Measurements from ENCODE around the gene GPT2.

GPT2 gene

DNA sequence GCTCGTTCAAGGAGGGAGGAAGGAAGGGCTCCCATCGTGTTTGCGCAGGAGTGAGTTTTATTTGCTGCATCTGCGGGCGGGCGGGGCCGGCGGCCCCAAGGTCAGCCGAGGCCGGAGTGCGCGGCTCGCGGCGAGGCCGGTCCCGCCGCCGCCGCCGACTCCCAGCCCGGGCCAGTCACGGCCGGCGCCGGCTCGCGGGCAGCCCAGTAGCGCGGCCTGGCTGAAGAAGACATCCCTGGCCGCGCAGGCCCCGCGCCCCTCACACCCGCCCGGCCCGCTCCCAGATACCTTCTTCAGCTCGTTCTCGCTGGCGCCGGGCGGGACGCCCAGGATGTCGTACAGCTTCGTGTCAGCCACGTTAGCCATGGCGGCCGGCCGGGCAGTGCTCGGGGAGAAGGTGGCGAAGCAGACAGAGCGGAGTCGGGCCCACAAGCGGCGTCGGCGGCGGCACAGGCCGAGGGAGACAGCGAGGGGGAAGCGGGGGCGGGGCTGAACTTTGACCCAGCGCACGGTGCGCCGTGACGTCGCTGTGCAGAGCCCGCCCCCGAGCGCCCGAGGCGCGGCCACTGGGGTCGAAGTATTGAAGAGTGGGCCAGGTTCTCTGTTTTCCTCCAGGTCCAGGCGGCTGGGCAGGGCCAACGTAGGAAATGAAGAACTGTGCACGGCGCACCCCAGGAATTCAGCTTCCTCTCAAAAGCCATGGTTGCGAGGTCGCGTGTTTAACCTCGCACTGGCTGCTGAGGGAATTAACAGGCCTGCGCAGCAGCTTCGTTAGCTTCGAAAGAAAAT, 89.2 kb downstream of the GPT2 start, which contains the start of gene DNAJA2:
DNAJA2 (minus strand) TSS at position 468 of the 789 bp plus-strand sequence; CDS start at position 366, 102 bp downstream.
- DNase-seq, result peak; percentile 91

DNA sequence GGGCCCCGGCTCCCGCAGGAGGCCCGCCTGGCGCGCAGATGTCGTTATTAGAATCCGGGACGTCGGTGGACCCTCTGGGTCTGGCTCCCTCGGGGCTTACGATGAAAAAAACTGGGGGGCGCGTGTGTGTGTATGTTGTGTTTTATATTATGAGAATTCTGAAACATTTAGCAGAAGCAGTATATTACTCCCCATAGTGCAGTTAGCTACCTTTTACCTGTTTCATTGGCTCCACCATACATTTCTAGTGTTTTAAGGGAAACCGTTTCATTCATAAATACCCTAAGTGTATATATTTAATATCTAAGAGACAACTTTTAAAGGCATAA, 89.8 kb downstream of the GPT2 start:
- no peak for DNase-seq

DNA sequence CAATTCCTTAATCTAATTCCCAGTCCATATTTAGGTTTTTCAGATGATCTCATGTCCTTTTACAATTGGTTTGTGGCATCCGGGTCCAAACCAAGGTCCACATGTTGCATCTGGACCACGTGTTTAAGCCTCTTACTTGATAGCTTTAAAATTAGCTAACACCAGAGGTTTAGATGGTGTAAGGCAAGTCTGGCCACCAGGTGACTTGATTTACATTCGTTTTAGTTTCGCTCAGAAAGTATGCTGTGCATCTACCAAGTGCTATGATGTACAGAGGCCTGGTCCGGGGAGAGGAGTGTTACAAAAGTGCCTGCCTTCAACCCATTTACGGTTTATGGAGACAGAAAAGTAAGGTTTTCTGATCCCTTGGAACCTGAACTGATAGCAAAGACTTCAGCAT, 90.2 kb downstream of the GPT2 start:
- DNase-seq, result peak; percentile 23 to 55

DNA sequence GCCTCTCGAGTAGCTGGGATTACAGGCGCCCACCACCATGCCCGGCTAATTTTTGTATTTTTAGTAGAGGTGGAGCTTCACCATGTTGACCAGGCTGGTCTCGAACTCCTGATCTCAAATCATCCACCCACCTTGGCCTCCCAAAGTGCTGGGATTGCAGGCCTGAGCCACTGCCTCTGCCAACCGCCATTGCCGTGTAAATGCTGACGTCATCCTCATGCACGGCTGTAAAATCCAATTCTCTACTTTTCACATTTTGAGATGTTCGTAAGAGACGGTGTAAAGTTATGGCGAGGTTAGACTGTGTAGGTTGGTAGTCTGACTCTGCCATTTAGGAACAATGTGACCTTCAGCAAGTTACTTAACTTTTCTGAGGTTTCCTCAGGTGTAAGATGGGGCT, 91.0 kb downstream of the GPT2 start:
- DNase-seq, result no peak

DNA sequence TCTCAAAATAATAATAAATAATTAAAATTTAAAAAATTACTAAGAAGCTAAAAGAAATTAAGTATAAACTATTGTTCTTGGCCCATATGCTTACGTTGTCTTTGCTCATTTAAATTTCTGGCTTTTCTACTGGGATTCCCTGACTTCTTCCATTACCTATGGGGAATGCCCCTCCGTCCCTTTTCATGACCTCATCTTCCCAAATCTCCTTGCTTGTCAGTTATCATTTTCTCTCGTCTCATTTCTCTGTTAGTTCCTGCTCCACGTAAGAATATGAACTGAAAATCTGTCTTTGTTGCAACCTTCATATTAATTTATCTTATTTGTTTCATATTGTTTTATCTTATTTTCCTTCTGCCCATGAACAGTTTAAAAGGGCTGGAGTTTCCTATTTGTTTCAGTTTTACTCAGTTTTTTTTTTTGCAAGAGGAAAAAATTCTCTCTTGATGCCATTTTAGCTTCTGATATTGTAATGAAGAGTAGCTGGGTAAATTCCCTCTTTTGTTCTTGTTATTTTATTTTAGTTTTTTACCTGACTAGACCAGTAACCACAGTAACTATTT, 91.8 kb downstream of the GPT2 start:
- DNase-seq, result no peak

DNA sequence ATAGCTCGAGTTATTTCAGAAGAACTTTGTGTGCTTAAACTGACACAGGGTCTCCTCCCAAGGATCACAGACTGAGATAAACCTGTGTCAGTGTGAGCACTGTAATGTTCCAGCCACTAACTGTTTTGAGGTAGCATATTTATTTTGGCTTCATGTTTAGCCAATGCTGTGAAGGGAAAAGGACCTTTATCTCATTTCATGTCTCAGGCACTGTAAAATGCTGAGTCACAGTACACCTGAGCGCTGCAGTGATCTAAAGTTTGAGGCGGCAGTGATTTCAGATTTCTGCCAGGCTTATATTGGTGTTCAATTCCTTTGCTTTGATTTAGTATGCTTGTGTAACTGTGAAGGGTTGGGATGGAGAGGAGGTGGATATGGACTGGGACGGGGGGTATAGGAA, 92.4 kb downstream of the GPT2 start:
- no peak for DNase-seq
